HG02678 (cell line): Measurements from ENCODE around the gene KHNYN.
"Not testable (repeated sequence)": the region's sequence is repeated elsewhere in the genome, so short reads cannot be mapped to it uniquely, and the experiment has no call there.

Experiments used
- ATAC-seq: cut with Tn5 transposase; IDR thresholded peaks from one replicate; pipeline ENCODE4 v1.9.1; 2021; ENCODE audit warnings: mild to moderate bottlenecking, moderate library complexity; ENCODE audit not compliant: unreplicated experiment

KHNYN gene

GRCh38 chr14:24429395-24430142, at the start of gene KHNYN, which contains the start of gene CBLN3:
KHNYN (plus strand) TSS chr14:24429954; CDS start chr14:24430731, 777 bp downstream.
CBLN3 (minus strand) TSS chr14:24429668; CDS start chr14:24429054, 614 bp downstream.
- ATAC-seq = peak; percentile 85

- no peak for ATAC-seq
These were observed 48.2 kb upstream of the KHNYN start for GRCh38 chr14:24381363-24382063.

GRCh38 chr14:24382064-24382371, 47.7 kb upstream of the KHNYN start:
- no peak for ATAC-seq

- ATAC-seq = no peak
These were observed 45.6 kb upstream of the KHNYN start for GRCh38 chr14:24384169-24384568.

- ATAC-seq = no peak
These were observed 44.2 kb upstream of the KHNYN start for GRCh38 chr14:24385524-24385923.

- no peak for ATAC-seq
These were observed 42.8 kb upstream of the KHNYN start for GRCh38 chr14:24387009-24387345.

GRCh38 chr14:24387579-24387978, 42.2 kb upstream of the KHNYN start:
- not testable (repeated sequence) for ATAC-seq

- ATAC-seq = no peak
These were observed 41.1 kb upstream of the KHNYN start for GRCh38 chr14:24388474-24389179.

GRCh38 chr14:24389226-24389848, 40.4 kb upstream of the KHNYN start:
- no peak for ATAC-seq

- ATAC-seq = no peak
These were observed 38.9 kb upstream of the KHNYN start for GRCh38 chr14:24390701-24391468.

GRCh38 chr14:24392325-24393091, 37.2 kb upstream of the KHNYN start:
- ATAC-seq = no peak

- no peak for ATAC-seq
These were observed 35.5 kb upstream of the KHNYN start for GRCh38 chr14:24394275-24394674.

GRCh38 chr14:24395609-24396582, 33.9 kb upstream of the KHNYN start:
- no peak for ATAC-seq

- ATAC-seq = no peak
These were observed 32.0 kb upstream of the KHNYN start for GRCh38 chr14:24397639-24398292.

- ATAC-seq = no peak
These were observed 31.5 kb upstream of the KHNYN start for GRCh38 chr14:24398293-24398652.

GRCh38 chr14:24398653-24399446, 30.9 kb upstream of the KHNYN start, which contains the start of gene NYNRIN:
NYNRIN (plus strand) TSS chr14:24399003; CDS start chr14:24399247, 244 bp downstream.
- ATAC-seq = no peak

- no peak for ATAC-seq
These were observed 30.3 kb upstream of the KHNYN start for GRCh38 chr14:24399447-24399822.
